GM19238 (cell line): ENCODE data around the gene RSAD1.

Source experiments
- DNase-seq: peaks from one replicate; pipeline ENCODE4 v3.0.0; 2011; ENCODE audit warnings: low spot score; ENCODE audit not compliant: insufficient read length

RSAD1 gene

GRCh38 chr17:50493744-50494143, 15.1 kb downstream of the RSAD1 start:
- DNase-seq: no peak

DNA sequence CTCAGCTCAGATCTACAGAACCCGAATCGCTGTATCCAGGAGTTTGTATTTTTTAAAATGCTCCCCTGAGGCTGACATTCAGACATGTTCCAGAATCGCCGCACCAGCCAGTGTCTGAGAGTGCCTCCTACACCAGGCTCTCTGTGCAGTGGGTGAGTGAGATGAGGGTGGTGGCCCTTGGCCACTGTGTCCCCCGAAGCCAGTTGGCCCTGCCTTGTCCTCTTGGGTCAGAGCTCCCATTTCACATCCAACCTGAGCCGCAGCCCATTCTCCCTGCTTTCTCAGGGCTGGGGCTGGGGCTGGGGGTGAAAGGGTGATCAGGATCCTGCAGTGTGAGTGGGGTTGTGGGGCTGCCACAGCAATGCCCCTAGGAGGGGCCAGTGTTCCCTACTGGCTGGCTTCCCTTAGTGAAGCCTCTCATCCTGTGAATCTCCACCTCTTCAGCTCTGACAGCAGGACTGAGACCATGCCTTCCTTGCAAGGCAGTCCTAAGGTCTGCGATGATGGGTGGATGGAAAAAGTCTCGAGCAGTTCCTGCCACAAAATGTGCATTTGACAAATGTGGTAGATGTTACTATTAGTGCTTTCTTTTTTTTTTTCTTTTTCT, 16.7 kb downstream of the RSAD1 start:
- DNase-seq: no peak

DNA sequence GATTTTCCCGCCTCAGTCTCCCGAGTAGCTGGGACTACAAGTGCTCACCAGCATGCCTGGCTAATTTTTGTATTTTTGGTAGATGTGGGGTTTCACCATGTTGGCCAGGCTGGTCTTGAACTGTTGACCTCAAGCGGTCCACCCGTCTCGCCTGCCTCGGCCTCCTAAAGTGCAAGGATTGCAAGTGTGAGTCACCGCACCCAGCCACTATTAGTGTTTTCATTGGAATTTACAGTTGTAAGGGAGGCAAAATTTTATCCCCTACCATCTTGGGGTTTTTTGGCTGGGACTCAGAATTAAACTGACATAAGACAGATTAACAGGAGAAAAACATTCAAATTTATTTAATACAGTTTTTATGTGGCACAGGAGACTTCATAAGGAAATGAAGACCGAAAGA, 17.3 kb downstream of the RSAD1 start:
- no peak for DNase-seq

DNA sequence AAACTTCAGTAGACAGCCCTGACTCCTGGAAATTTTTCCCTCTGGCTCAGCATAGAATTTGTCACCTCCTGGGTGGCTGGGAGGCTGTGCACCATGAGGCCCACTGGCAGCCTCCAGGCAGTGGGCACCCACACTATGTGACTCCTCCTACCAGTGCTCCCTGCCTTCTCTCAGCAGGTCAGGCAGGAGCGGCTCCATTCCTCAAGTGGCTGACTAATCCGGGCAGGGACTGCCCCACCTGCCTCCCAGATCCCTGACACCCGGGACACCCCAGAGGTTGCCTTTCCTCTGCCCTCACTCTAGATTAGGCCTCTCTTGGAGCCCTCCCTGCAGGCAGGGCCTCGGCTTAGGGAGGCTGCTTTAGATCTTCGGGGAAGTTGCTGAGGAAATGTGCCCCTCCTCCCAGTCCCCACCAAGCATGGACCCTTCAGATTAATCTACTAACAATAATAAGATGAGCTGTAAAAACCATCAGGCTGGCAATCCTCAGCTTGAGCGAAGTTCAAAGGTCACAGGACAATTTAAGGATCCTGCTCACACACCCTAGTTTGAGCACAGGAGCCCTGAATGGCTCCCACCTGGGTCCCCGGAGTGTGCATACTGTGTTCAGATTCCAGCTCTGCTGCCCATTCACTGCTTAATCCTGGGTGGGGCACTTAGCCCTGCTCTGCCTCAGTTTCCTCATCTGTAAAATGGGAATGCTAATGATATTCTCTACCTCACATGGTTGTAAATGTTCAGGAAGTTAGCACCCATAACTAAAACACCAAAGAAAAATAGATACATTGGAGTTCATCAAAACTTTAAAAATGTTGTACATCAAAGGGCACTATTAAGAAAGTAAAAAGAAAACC, 19.6 kb downstream of the RSAD1 start:
- no peak for DNase-seq

- DNase-seq: no peak
These were observed 20.6 kb downstream of the RSAD1 start for GRCh38 chr17:50499270-50499669.

- DNase-seq: no peak
These were observed 21.1 kb downstream of the RSAD1 start for GRCh38 chr17:50499721-50500120.

- DNase-seq: no peak
These were observed 22.4 kb downstream of the RSAD1 start for GRCh38 chr17:50501054-50501453.

GRCh38 chr17:50502301-50502990, 23.8 kb downstream of the RSAD1 start:
- DNase-seq: no peak

- no peak for DNase-seq
These were observed 27.0 kb downstream of the RSAD1 start for GRCh38 chr17:50505591-50506130.

GRCh38 chr17:50506298-50506697, 27.6 kb downstream of the RSAD1 start:
- DNase-seq: no peak

- DNase-seq: peak; percentile 48
These were observed 29.4 kb downstream of the RSAD1 start, which contains the start of gene MYCBPAP for GRCh38 chr17:50507871-50508572. MYCBPAP (plus strand) TSS chr17:50508439; CDS start chr17:50508675, 236 bp downstream.

DNA sequence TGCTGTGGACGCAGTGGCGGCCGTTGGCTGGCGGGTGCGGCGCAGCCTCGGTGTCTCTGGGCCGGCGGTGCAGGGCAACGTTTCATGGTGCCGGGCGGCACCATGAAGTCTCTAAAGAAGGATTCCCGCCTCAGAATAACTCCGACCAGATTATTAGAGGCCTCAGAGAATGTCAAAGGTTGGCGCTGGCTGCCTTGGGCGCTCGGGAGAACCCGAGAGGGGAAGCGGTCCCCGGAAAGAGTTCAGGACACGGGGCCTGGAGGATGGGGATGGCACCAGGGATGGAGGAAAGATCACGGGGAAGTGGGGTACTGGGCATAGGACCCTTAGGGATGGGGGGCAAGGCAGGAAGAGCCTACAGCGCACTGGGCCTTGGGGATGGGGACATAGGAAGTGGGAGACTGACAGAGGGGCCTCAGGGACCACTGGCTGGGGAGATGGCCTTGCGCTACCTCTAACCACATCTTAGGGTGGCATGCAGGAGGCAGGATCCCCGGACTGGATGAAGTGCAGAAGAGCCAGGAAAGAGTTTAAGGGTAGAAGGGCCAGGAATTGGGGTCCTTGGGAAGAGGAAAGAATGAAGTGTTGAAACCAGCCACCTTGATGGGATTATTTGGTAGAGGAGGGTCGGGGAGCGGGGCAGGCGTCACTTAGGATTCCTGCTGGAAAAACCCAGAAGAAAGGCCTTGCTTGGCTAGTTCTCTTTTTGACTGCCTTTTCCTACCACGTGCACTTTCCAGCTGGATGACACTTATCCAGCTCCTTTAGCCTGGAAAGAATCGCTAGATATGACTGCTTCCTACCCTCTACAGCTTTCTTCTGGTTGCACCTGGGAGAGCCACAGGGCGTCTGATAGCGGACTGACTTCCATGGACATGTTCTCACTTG, 30.2 kb downstream of the RSAD1 start:
- DNase-seq: no peak

DNA sequence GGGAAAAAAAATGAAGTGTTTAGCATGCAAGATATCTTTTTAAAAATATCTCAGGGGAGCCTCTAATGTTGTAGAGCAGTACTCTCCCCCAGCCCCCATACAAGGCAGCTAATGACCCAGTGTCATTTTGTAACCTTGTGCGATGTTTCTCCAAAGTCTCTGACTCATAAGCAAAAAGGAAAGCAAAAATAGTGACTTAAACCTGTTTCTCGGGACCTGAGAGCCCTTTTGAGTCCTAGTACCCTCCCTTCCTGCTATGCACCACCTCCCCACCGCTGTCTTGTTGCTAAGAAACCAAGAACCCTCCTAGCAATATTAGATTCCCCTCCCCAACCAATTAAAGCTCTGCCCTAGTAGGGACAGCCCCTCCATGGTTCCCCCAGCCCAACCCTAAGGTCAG, 32.4 kb downstream of the RSAD1 start:
- DNase-seq: peak; percentile 83

GRCh38 chr17:50513495-50513894, 34.8 kb downstream of the RSAD1 start:
- DNase-seq: no peak

DNA sequence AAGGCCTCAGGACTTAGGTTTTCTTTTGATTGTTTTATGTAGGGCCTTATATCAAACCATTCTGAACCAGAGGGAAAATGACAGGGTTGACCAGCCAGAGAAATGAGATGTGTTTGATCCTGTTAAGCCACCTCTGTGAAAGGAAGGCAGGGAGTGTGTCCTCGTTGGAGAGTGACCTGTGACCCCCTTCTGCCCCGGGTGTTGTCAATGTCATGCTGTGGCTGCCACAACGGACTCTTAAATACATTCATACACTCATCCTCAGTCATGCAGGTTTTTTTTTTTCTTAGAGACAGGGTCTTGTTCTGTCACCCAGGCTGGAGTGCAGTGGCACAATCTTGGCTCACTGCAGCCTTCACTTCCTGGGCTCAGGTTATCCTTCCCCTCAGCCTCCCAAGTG, 35.7 kb downstream of the RSAD1 start:
- no peak for DNase-seq

DNA sequence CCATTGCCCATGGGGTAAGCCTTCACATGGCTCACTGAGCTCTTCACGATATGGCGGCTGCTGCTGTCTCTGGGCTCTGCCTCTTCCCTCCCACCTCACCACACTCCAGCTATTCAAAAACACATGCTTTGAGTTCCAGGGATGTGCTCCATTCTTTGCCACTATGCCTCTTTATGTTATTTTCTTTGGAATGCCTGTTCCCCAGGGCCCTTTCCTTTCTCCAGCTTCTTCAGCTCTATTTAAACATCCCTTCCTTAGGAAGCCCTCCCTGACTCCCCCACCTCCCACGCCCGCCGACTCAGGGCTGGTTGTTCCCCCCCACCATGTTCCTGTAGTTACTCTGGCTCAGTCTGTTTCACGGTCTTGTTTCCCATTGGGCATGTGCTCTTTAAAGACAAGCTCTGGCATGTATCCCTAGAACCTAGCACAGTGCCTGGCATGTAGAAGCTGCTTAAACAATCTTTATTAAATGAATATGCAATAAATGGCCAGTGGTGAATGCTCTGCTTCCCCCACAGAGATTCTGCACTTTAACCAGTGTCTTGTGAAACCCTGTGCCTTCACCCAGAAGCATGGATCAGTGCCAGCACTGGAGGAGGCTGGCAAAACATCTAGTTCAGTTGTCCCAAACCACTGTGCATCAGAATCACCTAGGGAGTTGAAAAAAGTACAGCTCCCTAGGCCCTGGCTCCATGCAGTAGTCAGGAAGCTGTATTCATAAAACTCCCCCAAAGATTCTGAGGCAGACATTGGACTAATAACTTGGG, 36.5 kb downstream of the RSAD1 start:
- no peak for DNase-seq

- DNase-seq: no peak
These were observed 38.4 kb downstream of the RSAD1 start for GRCh38 chr17:50517011-50517410.

DNA sequence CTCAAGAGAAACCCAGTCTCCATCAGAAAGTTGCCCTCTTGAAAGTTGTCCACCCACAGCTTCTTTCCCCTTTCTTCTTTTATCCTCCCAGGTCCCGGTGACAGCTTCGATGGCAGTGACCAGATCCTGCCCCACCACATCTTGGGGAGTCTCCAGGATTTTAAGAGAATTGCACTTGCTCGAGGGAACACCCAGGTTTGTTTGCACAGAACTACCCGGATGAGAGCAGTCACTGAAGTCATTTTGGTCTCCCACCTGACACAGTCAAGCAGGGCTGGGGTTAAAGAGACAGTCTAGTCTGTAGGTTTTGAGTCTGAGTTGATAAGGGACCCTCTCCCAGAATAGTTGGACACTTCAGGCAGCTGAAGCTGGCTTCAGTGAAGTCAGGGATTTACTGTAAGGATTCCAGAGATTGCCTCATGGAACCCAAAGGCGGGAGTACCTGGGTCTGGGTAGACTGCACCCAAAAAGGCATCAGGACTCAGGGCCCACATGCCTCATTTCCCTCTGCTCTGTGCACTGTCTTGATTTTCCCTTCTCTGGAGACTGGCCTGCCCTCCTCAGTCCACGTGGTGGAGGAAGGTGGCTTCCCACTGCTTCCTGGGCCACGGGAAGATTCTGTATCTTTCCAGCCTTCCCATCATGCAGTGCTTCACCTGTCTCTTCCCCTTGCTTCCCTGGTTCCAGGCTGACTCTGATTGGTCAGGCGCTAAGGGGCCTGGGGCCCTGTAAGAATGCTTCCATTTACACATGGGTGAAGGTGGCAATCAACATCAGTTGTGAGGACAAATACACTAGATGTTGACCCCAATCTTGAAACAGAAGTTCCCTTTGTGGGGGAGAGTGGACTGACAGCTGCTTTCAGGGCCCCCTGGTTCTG, 39.1 kb downstream of the RSAD1 start:
- DNase-seq: no peak
